Measurements from ENCODE around the gene NR5A2.

The NR5A2 gene

DNA sequence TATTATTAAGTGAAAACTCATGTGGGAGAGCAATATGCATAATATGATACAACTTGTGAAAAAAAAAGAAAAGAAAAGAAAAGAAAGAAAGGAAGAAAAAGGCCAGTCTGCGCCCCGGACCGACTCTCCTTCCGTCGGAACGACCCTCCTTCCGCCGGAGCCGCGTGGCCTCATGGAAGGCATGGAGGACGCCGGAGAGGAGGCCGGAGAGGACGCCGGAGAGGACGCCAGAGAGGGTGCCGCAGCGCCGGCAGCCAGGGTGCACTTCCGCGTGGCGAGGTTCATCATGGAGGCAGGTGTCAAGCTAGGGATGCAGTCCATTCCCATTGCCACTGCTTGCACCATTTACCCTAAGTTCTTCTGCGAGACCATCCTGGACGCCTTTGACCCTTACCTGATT lies 185.9 kb downstream of the NR5A2 start:
- Histone ChIP-seq H3K79me2 (ENCODE audit: insufficient read depth, low read depth) (no peaks in the 10 kb centered on the region), H3K9ac (no peak overlapping the region), H3K4me1 (ENCODE audit: low read depth, poor library complexity, severe bottlenecking) (peaks cover 6% of the 10 kb centered on the region), H3K4me3 (IDR thresholded peaks at IDR 0.05; ENCODE audit: insufficient read depth, low read depth, low read length) (no peak overlapping the region), H4K20me1 (ENCODE audit: insufficient read depth) (no peaks in the 10 kb centered on the region), H3K4me2 (no peak overlapping the region), H3K27me3 (ENCODE audit: insufficient read depth, low read depth) (0 out of 2 replicates have a peak, but pooled peaks cover 3% of the 10 kb centered on the region), H3K36me3 (ENCODE audit: insufficient read depth) (no peaks in the 10 kb centered on the region), H3K27ac (no peak overlapping the region), H2AFZ (ENCODE audit: low read depth) (no peak overlapping the region)
- TF ChIP-seq, protein P1, sequence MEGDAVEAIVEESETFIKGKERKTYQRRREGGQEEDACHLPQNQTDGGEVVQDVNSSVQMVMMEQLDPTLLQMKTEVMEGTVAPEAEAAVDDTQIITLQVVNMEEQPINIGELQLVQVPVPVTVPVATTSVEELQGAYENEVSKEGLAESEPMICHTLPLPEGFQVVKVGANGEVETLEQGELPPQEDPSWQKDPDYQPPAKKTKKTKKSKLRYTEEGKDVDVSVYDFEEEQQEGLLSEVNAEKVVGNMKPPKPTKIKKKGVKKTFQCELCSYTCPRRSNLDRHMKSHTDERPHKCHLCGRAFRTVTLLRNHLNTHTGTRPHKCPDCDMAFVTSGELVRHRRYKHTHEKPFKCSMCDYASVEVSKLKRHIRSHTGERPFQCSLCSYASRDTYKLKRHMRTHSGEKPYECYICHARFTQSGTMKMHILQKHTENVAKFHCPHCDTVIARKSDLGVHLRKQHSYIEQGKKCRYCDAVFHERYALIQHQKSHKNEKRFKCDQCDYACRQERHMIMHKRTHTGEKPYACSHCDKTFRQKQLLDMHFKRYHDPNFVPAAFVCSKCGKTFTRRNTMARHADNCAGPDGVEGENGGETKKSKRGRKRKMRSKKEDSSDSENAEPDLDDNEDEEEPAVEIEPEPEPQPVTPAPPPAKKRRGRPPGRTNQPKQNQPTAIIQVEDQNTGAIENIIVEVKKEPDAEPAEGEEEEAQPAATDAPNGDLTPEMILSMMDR (conservative IDR thresholded peaks at IDR 0.05; ENCODE audit: low read depth, low read length): no peak

DNA sequence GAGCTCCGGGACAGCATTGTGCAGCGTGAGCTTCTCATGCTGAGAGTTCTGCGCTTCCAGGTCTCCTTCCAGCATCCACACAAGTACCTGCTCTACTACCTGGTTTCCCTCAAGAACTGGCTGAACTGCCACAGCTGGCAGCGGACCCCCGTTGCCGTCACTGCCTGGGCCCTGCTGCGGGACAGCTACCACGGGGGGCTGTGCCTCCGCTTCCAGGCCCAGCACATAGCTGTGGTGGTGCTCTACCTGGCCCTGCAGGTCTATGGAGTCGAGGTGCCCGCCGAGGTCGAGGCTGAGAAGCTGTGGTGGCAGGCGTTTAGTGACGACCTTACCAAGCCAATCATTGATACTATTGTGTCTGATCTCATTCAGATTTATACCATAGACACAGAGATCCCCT lies 186.4 kb downstream of the NR5A2 start:
- H3K27ac ChIP-seq: no peak overlapping the region
- peaks cover under 1% of the 10 kb centered on the region for H3K4me1 ChIP-seq (ENCODE audit: low read depth, poor library complexity, severe bottlenecking)
- H3K27me3 ChIP-seq (ENCODE audit: insufficient read depth, low read depth): 0 out of 2 replicates have a peak, but pooled peaks cover 3% of the 10 kb centered on the region
- H3K4me3 ChIP-seq (IDR thresholded peaks at IDR 0.05; ENCODE audit: insufficient read depth, low read depth, low read length): no peak overlapping the region
- no peaks in the 10 kb centered on the region for H3K36me3 ChIP-seq (ENCODE audit: insufficient read depth)
- TF ChIP-seq, protein P1 (conservative IDR thresholded peaks at IDR 0.05; ENCODE audit: low read depth, low read length): no peak
- no peak overlapping the region for H3K4me2 ChIP-seq
- no peak overlapping the region for H3K9ac ChIP-seq
- H2AFZ ChIP-seq (ENCODE audit: low read depth): no peak overlapping the region
- no peaks in the 10 kb centered on the region for H3K79me2 ChIP-seq (ENCODE audit: insufficient read depth, low read depth)
- H4K20me1 ChIP-seq (ENCODE audit: insufficient read depth): no peaks in the 10 kb centered on the region

DNA sequence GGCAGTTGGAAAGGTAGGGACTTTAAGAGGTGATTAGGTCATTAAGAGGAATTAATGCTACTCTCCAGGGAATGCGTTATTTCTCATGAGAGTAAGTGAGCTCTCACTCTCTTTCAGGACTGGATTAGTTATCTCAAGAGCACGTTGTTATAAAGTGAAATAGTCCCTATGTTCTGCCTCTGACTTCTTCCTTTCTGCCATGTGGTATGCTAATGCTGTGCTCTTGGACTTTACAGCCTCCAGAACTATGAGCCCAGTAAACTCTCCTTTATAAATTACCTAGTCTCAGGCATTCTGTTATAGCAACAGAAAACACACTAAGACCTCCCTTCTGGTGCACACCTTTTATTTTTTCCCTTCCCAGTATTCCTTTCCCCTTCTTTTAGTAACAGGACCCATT lies 187.8 kb downstream of the NR5A2 start:
- no peaks in the 10 kb centered on the region for H3K79me2 ChIP-seq (ENCODE audit: insufficient read depth, low read depth)
- TF ChIP-seq, protein P1 (conservative IDR thresholded peaks at IDR 0.05; ENCODE audit: low read depth, low read length): no peak
- H3K9ac ChIP-seq: no peak overlapping the region
- no peaks in the 10 kb centered on the region for H4K20me1 ChIP-seq (ENCODE audit: insufficient read depth)
- H2AFZ ChIP-seq (ENCODE audit: low read depth): no peak overlapping the region
- no peak overlapping the region for H3K4me3 ChIP-seq (IDR thresholded peaks at IDR 0.05; ENCODE audit: insufficient read depth, low read depth, low read length)
- no peaks in the 10 kb centered on the region for H3K4me1 ChIP-seq (ENCODE audit: low read depth, poor library complexity, severe bottlenecking)
- H3K27ac ChIP-seq: no peak overlapping the region
- no peak overlapping the region for H3K4me2 ChIP-seq
- H3K36me3 ChIP-seq (ENCODE audit: insufficient read depth): no peaks in the 10 kb centered on the region
- no peaks in the 10 kb centered on the region for H3K27me3 ChIP-seq (ENCODE audit: insufficient read depth, low read depth)

DNA sequence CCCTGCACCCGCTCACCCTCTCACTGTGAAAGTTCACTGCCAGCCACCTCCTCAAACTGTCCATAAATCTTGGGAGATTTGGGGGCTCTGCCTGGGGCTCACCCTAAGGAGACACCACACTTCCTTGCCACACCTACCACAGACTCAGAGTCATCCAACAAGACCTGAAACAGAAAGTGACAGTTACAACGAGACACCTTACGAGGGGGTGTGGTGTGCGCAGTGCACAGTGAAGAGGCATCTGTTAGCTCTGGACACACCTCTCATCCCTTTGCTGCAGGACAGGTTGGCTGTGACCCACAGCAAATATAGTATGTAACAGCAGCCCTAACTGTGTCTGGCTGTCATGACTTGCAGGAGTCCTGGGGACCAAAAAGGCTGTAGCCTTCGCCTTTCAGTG lies 190.2 kb downstream of the NR5A2 start:
- Histone ChIP-seq H3K4me2 (no peak overlapping the region), H3K79me2 (ENCODE audit: insufficient read depth, low read depth) (no peaks in the 10 kb centered on the region), H2AFZ (ENCODE audit: low read depth) (no peak overlapping the region), H3K4me1 (ENCODE audit: low read depth, poor library complexity, severe bottlenecking) (no peaks in the 10 kb centered on the region), H3K4me3 (IDR thresholded peaks at IDR 0.05; ENCODE audit: insufficient read depth, low read depth, low read length) (no peak overlapping the region), H4K20me1 (ENCODE audit: insufficient read depth) (no peaks in the 10 kb centered on the region), H3K27ac (no peak overlapping the region), H3K36me3 (ENCODE audit: insufficient read depth) (no peaks in the 10 kb centered on the region), H3K27me3 (ENCODE audit: insufficient read depth, low read depth) (no peaks in the 10 kb centered on the region), H3K9ac (no peak overlapping the region)
- TF ChIP-seq, protein P1 (conservative IDR thresholded peaks at IDR 0.05; ENCODE audit: low read depth, low read length): no peak

Measured in KMS-11 (cell line).